HG02642 (cell line): Measurements from ENCODE around the gene FSIP1.
A peak's percentile ranks its signal among the peaks of the same experiment; 100 is the strongest.

Source experiments
- ATAC-seq: cut with Tn5 transposase; IDR thresholded peaks from one replicate; pipeline ENCODE4 v1.9.1; 2021; ENCODE audit warnings: mild to moderate bottlenecking; ENCODE audit not compliant: unreplicated experiment, poor library complexity

The FSIP1 gene

DNA sequence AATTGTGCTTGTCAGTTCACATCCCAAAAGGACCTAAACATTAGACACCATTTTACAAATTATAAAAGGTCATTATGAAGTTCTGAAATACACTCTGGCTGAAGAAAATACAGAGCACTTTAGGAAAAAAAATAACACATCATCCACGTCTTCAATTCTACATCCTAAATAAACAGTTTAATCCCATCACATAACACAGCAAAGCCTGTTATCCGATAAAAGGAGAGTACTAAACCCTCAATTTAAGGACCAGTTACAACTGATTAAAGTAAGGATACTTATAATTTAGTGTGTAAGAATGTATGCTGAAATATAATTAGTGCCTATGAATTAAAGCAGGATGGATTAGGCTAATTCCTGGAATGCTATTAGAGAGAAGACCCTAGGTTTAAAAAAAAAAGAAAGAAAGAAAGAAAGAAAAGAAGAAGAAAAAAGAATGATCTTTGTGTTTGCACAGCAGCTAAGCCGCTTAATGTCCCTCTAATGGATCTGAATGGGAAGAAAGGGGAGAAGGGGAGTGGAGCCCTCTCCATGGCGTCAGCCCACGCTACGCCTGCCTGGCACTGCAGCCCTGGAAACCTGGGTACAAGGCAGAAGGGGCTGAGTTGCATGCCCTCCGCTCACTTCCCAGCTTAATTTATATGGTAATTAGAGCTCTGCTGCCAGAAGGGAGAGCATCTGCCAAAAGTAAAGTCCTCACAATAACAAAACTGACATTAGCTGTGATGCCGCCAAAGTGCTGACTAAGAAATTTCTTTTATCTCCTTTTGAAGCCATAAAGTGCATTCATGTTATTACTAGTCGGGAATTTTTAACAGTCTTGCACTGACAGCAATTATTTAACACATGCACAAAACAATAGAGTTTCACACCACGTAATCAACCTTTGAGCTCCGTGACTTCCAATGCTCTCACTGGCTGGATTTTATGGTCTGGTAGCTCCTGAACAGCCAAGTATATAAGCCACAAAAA is 90.0 kb downstream of the FSIP1 start:
- no peak for ATAC-seq

DNA sequence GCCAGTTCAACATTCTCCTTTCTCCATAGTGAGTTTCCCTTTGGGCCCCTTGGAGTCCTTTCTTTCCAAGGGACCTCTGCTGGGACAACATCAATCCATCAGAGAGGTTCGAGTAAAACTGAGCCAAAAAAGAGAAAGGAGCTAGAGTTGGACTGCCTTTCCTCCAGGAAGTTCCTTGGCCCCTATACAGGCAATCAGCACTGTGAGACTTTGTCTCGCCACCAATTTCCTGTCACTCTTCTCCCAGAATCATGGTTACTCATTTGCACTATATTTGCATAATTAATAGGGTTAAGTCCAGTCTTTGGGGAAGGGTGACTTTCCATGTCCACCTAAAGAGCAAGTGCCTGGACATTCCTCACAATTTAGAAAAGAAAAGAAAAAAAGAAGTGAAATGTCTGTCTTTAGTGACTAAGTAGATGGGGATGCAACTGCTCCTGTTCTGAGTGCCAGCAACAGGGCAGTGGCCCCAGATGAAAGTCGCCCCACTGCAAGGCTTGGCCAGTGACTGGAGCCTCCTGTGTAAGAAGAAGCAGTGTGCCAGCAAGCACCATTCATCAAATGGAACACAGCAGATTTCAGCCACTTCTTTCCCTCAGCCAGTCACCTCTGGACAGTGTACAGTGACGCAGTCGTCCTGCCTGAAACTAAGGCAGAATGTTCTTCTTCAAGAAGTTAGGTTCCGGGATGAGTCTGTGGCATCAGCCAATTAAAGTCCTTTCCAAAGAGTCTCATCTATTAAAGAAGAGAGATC is 91.6 kb downstream of the FSIP1 start:
- no peak for ATAC-seq

DNA sequence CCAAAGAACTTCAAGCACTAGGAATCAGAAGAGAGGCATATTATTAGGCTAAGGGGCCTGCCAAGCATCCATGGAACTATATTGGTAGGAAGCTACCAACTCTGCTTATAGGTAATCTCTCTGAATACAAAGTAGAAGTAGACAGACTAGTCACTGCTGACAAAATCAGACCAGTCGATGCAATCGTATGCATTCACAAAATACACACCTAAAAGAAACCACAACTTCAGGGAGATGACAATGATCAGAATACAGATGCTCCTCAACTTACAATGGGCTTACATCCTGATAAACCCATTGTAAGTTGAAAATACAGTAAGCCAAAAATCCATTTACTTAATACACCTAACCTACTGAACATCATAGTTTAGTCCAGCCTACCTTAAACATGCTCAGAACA is 94.7 kb downstream of the FSIP1 start:
- no peak for ATAC-seq

DNA sequence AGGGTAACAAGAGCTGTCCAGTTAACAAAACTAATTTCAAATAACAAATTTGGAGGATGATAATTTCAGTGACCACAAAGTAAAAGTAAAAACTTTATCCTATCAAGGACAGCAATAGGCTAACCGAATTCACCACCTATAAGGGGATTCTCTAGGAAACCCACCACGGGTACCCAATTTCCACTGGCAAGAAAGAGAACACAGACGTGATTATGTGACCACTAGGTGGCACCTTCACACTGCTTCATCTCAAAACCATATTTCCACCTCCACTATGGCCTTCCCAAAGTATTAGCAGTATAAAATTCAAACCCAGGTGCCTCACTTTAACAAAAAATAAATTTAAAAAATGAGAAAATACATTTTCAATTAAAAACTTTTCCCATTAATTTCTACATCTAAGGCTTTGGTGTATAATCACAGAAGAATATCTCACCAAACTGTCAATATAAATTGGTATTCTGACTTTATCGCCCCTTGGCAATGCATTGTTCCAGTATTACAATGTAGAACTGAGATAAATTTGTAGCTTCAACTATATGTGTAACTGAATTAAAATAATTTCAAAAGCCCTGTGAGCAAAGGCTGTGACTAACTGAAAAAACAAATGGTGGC is 96.5 kb downstream of the FSIP1 start:
- peak; percentile 45 for ATAC-seq

DNA sequence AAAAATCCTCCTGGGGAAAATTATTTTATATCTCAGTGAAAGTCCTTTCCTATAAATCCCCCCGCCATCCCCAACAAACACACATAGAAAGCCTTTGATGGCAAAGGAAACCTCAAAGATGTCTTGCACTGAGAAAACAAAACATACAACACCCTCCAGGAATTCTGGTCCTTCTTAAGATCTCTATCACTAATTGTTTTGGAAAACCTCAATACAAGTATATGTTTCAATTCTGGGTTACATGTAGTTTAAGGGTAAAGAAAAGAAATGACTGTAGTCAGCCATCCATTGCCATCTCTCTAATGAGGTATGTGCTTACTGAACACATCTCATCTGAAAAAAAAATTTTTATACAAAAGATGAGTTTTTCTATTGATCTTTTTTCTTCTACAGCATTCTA is 97.3 kb downstream of the FSIP1 start:
- ATAC-seq: no peak

DNA sequence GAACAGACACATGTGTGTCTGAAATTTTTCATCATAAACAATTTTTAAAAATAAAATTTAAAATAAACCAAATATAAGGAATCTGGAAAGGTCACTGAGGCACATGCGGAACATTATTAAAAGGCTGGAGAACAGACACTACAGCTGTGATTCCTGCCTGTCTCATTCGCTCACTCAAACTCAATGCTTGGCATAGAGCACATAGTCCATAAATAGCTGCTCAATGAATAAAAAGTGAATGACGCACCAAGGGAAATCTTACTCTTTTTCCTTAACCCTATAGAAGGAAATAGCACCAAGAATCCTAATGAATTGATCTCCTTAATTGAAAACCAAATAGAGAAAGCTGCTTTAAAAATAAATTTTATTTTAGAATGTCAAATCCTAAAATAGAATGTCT is 98.4 kb downstream of the FSIP1 start:
- ATAC-seq: no peak

DNA sequence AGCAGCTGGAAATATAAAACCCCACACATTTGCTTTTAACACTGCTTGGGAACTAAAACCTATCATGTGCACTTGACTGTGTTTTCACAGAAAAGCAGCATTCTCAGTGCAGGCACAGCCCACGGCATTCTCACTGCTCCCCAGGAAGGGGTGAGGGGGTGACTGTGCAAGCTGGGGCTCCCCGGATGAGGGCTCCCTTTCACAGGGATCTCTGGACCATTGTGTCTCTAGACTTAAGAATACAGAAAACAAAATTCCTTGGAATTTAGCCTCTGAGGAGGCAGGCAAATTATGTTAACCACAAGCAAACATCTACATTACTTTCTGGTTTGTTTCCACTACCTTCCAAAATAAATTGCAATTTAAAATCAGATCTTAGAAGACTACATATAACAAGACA is 100.3 kb downstream of the FSIP1 start:
- no peak for ATAC-seq

DNA sequence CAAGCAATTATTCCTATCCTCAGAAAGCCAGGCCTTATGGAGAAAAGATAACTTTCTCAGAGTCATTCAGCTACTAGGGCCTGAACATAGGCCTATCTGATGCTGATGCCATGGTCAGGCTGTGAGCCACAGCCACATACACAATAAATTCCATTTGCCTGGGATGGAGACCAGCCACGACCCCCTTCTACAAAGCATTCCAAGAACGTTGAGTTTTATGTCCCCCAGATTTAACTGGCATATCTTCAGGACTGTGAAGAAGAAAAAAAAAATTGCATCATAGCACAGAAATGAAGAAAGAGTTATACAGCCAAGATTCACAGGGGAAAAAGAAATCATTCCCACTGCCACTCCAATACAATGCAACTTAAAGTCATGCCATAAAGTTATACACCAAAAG is 101.8 kb downstream of the FSIP1 start:
- ATAC-seq: no peak

DNA sequence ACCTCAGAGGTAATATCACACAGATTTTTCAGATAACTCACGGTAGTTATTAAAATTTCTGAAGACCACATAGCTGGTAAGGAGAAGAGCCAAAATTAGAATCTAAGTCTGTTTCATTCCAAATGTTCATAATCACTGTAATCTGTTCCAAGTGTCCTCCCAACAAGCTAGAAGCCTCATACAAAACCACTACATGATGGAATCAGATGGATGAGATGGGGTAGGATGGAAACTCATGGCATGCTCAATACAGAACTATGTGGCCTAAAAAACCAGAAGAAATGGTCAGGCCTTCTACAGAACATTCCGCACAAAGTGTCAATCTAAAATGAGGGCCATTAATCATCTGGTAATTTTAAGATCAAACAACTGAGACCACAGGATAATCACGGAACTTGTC is 110.0 kb downstream of the FSIP1 start:
- no peak for ATAC-seq

DNA sequence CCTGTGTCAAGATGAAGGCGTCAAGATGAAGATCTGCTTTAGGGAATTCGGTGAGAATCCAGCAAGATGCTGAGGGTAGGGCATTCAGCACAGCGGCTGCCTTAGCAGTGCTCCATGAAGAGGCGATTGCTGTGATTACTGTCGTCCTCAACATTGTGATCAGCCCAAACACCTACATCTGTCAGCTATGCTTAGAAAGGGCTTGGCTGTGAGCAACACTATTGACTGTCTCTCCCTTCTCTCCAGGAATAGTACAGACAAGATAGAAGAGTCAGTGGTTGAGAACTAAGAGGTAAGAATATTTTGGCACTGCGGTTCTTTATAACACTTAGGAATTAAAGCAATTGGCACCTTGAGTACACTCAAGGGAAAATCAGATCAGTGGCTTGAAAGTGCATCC is 110.5 kb downstream of the FSIP1 start:
- no peak for ATAC-seq

DNA sequence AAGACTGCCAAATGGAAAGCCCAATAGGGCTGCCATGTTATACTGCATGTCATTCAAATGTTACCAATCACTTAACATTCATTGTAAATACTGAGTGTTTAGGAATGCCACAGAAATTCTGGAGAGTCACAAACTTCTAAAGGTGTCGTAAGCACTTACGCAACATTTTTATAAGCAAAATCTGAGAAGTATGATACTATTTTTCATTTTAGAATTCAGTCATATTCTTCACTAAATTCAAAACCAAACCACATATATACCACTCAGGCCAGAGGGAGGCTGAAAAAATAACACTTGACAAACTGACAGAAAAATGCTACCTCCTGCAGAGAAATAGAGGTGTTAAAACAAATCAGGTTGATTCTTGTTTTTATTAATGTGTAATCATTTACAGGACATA is 112.0 kb downstream of the FSIP1 start:
- ATAC-seq: no peak

DNA sequence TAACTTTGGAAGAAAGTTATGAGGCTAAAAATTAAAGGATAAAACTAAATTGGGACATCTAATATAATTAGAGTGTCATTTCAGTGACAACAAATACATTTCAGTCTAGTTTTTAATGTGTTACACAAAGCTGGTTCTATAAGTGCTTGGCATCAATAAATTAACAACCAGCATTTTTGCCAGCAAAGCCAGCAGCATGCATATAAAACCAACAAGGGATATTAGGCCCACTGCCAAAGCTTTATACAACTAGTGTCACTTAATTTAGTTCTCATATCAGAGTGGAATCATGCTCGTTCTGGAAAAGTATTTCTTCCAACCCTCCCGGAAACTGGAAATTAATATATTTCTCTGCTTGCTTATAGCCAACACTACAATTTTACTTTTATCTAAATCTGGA is 113.0 kb downstream of the FSIP1 start:
- ATAC-seq: no peak

DNA sequence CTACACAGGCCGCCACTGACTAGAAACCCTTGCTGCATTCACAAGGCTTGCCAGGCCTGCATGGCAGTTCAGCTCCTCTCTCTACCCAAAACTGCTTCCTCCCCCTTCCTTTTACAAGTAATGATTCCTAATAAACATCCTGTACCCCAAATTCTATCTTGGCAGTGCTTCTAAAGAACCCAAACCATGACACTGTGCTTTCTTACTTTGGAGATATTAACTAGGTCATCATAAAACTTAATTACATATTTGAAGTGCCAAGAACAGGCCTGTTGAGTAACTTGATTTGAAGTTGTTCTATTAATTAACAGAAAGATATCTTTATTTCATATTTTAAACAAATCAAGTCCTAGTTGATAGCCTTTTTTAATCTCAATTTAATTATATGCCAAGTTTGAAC is 113.4 kb downstream of the FSIP1 start:
- ATAC-seq: no peak

DNA sequence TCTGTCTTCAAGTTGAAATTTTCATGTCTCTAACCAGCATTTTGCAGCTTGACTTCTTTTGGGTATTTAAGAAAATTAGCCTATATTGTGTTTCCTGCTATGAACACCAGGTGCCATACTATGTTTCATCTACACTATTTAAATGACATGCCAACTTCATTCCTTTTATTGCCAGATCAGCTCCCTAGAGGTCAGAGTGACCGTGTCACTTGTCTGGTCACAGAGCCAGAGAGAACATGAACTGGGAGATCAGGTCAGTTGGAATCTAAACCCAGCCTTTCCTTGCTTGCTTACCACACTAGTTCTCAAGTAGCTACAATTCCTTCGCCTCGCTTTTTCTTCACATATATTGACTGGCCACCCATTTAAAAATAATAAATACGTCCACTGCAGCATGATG is 114.2 kb downstream of the FSIP1 start:
- no peak for ATAC-seq

DNA sequence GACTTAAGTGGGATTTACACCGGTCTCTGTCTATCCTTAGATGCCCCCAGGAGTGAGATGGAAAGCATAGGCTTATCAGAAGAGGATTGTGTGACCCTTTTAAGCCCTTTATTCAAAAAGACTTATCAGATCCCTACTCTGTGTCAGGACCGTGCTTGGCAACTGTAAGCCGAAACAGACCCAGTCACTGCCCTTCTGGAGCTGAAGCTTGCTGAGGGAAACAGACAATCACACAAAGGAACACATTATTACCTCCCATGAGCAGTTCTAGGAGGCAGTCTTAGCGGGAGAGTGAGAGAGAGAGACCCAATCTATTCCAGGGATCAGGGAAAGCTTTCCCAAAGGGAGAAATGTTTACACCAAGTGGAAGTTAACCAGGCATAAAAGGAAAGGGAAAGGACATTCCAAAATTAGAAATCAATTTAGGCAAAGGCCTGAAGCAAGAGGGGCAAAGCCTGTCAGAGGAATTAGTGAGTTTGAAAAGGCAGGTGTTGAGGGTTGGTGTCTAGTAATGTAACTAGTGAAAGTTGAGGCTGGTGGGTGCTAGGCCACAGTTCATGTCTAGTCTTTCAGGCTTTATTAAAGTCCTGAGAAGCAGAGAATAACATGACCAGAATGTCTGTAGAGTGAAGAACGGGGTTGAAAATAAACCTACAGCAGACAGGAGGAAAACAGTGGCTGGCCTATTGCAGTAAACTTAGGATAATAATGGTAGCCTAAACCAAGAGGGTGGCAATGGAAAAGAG is 115.1 kb downstream of the FSIP1 start:
- no peak for ATAC-seq

DNA sequence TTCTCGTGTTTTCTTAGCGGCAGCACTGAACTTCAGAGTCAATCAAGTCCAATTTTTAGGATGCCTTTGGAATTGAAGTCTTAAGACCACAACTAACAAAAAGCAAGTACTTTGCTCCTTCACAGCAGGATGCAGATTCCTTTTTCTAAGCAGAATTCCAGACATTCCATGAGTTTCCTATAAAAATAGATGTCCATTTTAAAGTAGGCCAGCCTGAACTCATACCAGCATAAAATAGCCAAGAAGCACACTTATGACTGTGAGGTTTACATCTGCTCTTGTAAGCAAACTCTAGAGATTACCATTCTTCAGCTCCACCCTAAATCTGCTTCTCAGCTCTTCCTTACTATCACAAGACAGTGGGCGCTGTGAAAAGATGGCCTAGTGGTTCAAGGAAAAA is 116.0 kb downstream of the FSIP1 start:
- ATAC-seq: no peak

DNA sequence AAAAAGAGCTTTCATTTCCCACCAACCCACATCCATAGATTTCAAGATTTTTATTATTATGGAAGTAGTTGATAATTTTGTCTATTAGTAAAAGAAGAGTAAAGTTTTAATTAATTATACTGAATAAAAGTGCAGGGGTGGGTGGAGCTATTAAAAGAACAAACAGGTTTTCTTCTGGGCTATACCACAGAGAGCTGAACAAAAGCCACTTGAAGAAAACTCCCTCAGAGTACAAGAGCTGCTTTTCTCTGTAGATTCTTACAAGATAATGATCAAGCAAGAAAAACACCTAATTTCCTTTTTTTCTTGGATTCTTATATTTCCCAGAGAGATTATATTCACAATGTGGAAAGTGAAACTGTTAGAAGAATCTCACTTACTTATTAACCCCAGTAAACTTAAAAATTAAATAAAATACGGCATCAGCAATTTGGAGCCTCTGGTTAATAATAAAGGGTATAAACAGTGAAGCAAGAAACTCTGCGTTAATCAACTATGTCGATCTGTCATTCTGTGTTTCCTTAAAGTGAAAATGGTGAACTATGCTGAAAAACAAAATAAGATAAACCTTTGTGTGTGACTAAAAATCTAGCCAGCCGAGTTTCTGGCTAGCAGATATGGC is 116.9 kb downstream of the FSIP1 start:
- ATAC-seq: no peak

DNA sequence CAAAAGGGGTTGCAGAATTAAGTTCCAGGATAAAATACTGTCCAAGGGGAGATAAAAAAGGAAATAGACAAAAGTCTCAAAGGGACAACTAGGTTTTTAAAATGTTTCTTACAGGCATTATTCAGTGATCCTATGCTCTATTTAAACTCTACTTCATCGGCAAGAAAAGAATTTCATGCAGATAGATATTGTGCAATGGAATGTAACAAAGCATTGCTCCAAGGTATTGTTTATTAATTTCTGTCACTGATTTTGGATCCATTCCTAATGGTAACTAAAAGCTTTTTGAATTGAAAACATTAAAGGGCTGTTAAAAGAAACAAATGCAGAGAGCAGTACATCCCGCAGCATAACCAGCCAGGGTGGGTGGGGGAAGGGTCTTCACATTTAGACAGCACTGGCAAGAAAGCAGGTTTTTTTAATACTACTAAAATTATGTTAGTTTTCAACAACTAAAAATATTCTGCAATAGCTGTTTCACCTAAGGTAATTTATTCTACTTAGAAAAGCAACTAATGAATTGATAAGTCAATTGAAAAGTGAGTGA is 118.9 kb downstream of the FSIP1 start:
- ATAC-seq: no peak

DNA sequence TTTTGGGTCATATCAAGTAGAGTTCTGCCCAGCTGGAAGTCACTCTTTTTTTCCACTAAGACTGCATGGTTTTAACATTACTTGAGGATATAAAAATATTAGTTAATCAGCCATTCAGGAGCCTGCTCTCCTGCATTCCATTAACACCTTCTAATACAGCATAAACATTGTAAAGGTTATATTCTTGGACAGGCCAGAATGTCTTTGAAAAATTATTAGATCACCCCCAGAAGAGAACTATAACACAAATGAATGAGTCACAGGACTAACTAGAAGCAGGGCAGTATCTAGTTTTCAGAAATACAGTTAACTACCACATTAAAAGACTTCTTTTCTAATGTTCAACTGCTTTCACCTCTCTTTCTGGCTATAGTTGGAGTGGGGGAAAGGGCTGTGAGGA is 120.9 kb downstream of the FSIP1 start:
- ATAC-seq: no peak

DNA sequence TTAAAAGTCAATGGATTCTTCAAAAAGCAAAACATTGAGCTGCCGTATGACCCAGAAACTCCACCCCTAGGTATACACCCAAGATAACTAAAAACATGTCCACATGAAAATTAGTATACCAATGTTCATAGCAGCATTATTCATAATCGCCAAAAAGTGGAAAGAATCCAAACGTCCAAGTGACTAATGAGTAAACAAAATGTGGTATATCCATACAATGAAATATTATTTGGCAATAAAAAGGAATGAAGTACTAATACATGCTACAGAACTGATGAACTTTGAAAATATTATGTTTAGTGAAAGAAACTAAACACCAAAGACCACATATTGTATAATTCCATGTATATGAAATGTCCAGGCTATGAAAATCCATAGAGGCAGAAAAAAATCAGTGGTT is 123.9 kb downstream of the FSIP1 start:
- ATAC-seq: no peak
